Upper lobe of right lung (tissue), 1 donor: ENCODE results near the gene ZNF180. TPM values are rescaled to one million over a fixed set of nuclear protein-coding genes. Genes with fewer than 3 reads are reported as not detected.
"Not testable (repeated sequence)": the region's sequence is repeated elsewhere in the genome, so short reads cannot be mapped to it uniquely, and the experiment has no call there.

Experiments used
- ATAC-seq: fragments of 200-7000 bp; cut with Tn5 transposase; one replicate; pipeline ENCODE4 v1.9.1; 2020; ENCODE audit warnings: mild to moderate bottlenecking, moderate library complexity
- DNase-seq: peaks from one replicate; pipeline ENCODE4 v3.0.0-alpha.2; 2020
- H3K27ac ChIP-seq: fragments of 200-600 bp; one replicate; pipeline ENCODE4 v1.8.0; 2022
- H3K27me3 ChIP-seq: fragments of 200-600 bp; one replicate; pipeline ENCODE4 v1.8.0; 2022; ENCODE audit warnings: mild to moderate bottlenecking
- H3K36me3 ChIP-seq: fragments of 200-600 bp; one replicate; pipeline ENCODE4 v1.8.0; 2022
- H3K4me1 ChIP-seq: fragments of 200-600 bp; one replicate; pipeline ENCODE4 v1.8.0; 2022
- H3K4me3 ChIP-seq: fragments of 200-600 bp; one replicate; pipeline ENCODE4 v1.8.0; 2022; ENCODE audit warnings: mild to moderate bottlenecking
- H3K9me3 ChIP-seq: fragments of 200-600 bp; one replicate; pipeline ENCODE4 v1.8.0; 2022
- CTCF ChIP-seq: fragments of 200-600 bp; IDR thresholded peaks from one replicate; pipeline ENCODE4 v1.8.0; 2022; ENCODE audit warnings: antibody characterized with exemption
- intact Hi-C: fragments of 100-400 bp; cut with DNase I; formaldehyde crosslinking; loops from one replicate; pipeline ENCODE4 v1.11.0; 2022
- total RNA-seq: library from RNA; stranded (reverse); fragmentation: NEBNext Ultra II Directional; extraction: Animal tissue kit (Norgen Biotek cat#: 25700); gene quantifications from one replicate; pipeline ENCODE4 v1.2.1, GENCODE V29; 2021
- donor health status: DM: no; HTN: yes; CAD: no; lungs with severe emphysema.

Gene ZNF180
- total RNA-seq, 1 donor from 2014 or later = 9.6 TPM

- H3K4me1 ChIP-seq = no peaks in the 10 kb centered on the region
Observed at GRCh38 chr19:44540736-44541135, 40.4 kb upstream of the ZNF180 start.

GRCh38 chr19:44539991-44540390 is 39.7 kb upstream of the ZNF180 start:
- Histone ChIP-seq H3K4me1 (no peaks in the 10 kb centered on the region), H3K9me3 (no peaks in the 10 kb centered on the region), H3K27me3 (no peaks in the 10 kb centered on the region), H3K36me3 (no peaks in the 10 kb centered on the region), H3K27ac (no peak overlapping the region), H3K4me3 (no peak overlapping the region)
- ATAC-seq (no peak), DNase-seq (no peak)
- intact Hi-C loops = no loop called here
- TF ChIP-seq CTCF = no peak

More at GRCh38 chr19:44540736-44541135, 40.4 kb upstream of the ZNF180 start:
- ATAC-seq = no peak
- intact Hi-C loops = no loop called here
- H3K36me3 ChIP-seq = no peaks in the 10 kb centered on the region
- TF ChIP-seq CTCF = no peak
- DNase-seq = no peak
- no peak overlapping the region for H3K4me3 ChIP-seq
- no peaks in the 10 kb centered on the region for H3K9me3 ChIP-seq
- H3K27me3 ChIP-seq = no peaks in the 10 kb centered on the region
- H3K27ac ChIP-seq = no peak overlapping the region

- Histone ChIP-seq H3K4me1 (no peaks in the 10 kb centered on the region), H3K4me3 (no peak overlapping the region), H3K9me3 (no peaks in the 10 kb centered on the region), H3K27me3 (no peaks in the 10 kb centered on the region), H3K36me3 (no peaks in the 10 kb centered on the region), H3K27ac (no peak overlapping the region)
- no peak for TF ChIP-seq CTCF
- ATAC-seq (no peak), DNase-seq (no peak)
- intact Hi-C loops = no loop called here
Observed at GRCh38 chr19:44539236-44539826, 39.0 kb upstream of the ZNF180 start.

- H3K4me3 ChIP-seq = not testable (repeated sequence)
Observed at GRCh38 chr19:44535361-44535760, 35.0 kb upstream of the ZNF180 start.

GRCh38 chr19:44532819-44533218 is 32.5 kb upstream of the ZNF180 start:
- Histone ChIP-seq H3K36me3 (no peaks in the 10 kb centered on the region), H3K9me3 (no peaks in the 10 kb centered on the region), H3K27me3 (no peaks in the 10 kb centered on the region), H3K4me1 (no peaks in the 10 kb centered on the region), H3K27ac (no peak overlapping the region), H3K4me3 (no peak overlapping the region)
- intact Hi-C loops = no loop called here
- TF ChIP-seq CTCF = no peak
- DNase-seq = no peak
- no peak for ATAC-seq

More at GRCh38 chr19:44535361-44535760, 35.0 kb upstream of the ZNF180 start:
- intact Hi-C loops, H3K27ac ChIP-seq, H3K9me3 ChIP-seq, DNase-seq, ATAC-seq, H3K27me3 ChIP-seq, H3K4me1 ChIP-seq, H3K36me3 ChIP-seq: not testable (repeated sequence)

- intact Hi-C loops = no loop called here
- Histone ChIP-seq H3K27me3 (no peaks in the 10 kb centered on the region), H3K9me3 (no peaks in the 10 kb centered on the region), H3K36me3 (no peaks in the 10 kb centered on the region), H3K4me1 (no peaks in the 10 kb centered on the region), H3K4me3 (no peak overlapping the region), H3K27ac (no peak overlapping the region)
- DNase-seq (no peak), ATAC-seq (no peak)
- TF ChIP-seq CTCF = no peak
Observed at GRCh38 chr19:44530777-44531176, 30.5 kb upstream of the ZNF180 start.
